Measurements from ENCODE around the gene CDH23.

The CDH23 gene

GRCh38 chr10:71360735-71361134, 36.0 kb upstream of the CDH23 start:
- no peak for DNase-seq (ENCODE audit: low read depth, low spot score)
- in situ Hi-C loops (cut with HindIII; ENCODE audit: low sequenced_read_pairs): no loop called here
- no peak for TF ChIP-seq CTCF (IDR thresholded peaks at IDR 0.05; ENCODE audit: low read depth, low read length)
- no peak overlapping the region for H3K4me3 ChIP-seq (ENCODE audit: low read depth, low read length)

GRCh38 chr10:71361581-71361980, 35.1 kb upstream of the CDH23 start:
- no peak overlapping the region for H3K4me3 ChIP-seq (ENCODE audit: low read depth, low read length)
- in situ Hi-C loops (cut with HindIII; ENCODE audit: low sequenced_read_pairs): no loop called here
- TF ChIP-seq CTCF (IDR thresholded peaks at IDR 0.05; ENCODE audit: low read depth, low read length): no peak
- no peak for DNase-seq (ENCODE audit: low read depth, low spot score)

- in situ Hi-C loops (cut with HindIII; ENCODE audit: low sequenced_read_pairs): no loop called here
- no peak for DNase-seq (ENCODE audit: low read depth, low spot score)
- TF ChIP-seq CTCF (IDR thresholded peaks at IDR 0.05; ENCODE audit: low read depth, low read length): no peak
- no peak overlapping the region for H3K4me3 ChIP-seq (ENCODE audit: low read depth, low read length)
Measured at GRCh38 chr10:71362141-71362540, 34.6 kb upstream of the CDH23 start.

GRCh38 chr10:71363936-71364335, 32.8 kb upstream of the CDH23 start:
- in situ Hi-C loops (cut with HindIII; ENCODE audit: low sequenced_read_pairs): no loop called here
- TF ChIP-seq CTCF (IDR thresholded peaks at IDR 0.05; ENCODE audit: low read depth, low read length): no peak
- no peak for DNase-seq (ENCODE audit: low read depth, low spot score)
- no peak overlapping the region for H3K4me3 ChIP-seq (ENCODE audit: low read depth, low read length)

- no peak overlapping the region for H3K4me3 ChIP-seq (ENCODE audit: low read depth, low read length)
- in situ Hi-C loops (cut with HindIII; ENCODE audit: low sequenced_read_pairs): no loop called here
- DNase-seq (ENCODE audit: low read depth, low spot score): no peak
- no peak for TF ChIP-seq CTCF (IDR thresholded peaks at IDR 0.05; ENCODE audit: low read depth, low read length)
Measured at GRCh38 chr10:71365366-71365765, 31.4 kb upstream of the CDH23 start.

GRCh38 chr10:71366690-71367089, 30.0 kb upstream of the CDH23 start:
- TF ChIP-seq CTCF (IDR thresholded peaks at IDR 0.05; ENCODE audit: low read depth, low read length): no peak
- no peak for DNase-seq (ENCODE audit: low read depth, low spot score)
- in situ Hi-C loops (cut with HindIII; ENCODE audit: low sequenced_read_pairs): no loop called here
- no peak overlapping the region for H3K4me3 ChIP-seq (ENCODE audit: low read depth, low read length)

GRCh38 chr10:71367271-71367670, 29.4 kb upstream of the CDH23 start:
- in situ Hi-C loops (cut with HindIII; ENCODE audit: low sequenced_read_pairs): no loop called here
- H3K4me3 ChIP-seq (ENCODE audit: low read depth, low read length): no peak overlapping the region
- DNase-seq (ENCODE audit: low read depth, low spot score): no peak
- TF ChIP-seq CTCF (IDR thresholded peaks at IDR 0.05; ENCODE audit: low read depth, low read length): no peak

All from astrocyte of the spinal cord (primary cell).